GM12874 (cell line): ENCODE results near the gene COX5A.

ENCODE experiments used
- TF ChIP-seq, protein P1 (sequence below): IDR thresholded peaks from 2 replicates; pipeline ENCODE4 v1.5.1; 2011; ENCODE audit warnings: low read depth, mild to moderate bottlenecking, control low read depth, low read length, moderate library complexity; ENCODE audit not compliant: insufficient read depth

Gene COX5A

DNA sequence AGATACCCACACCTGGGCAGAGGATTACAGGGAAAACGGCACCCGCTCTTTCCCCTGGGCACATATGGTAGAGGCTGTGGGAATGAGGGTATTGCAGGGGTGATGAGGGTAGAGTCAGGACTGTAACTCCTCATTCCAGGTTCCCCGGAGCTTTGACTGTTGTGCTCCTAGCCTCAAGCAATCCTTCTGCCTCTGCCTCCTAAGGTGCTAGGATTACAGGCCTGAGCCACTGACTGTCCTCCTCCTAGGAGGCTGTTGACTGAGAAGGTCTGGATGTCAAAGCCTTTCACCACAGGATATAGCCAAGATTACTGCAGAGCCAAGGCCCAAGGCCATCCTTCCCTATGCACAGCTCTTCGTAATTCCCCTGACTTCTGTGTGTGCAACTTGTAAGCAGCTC lies 49.2 kb downstream of the COX5A start:
- TF ChIP-seq, protein P1, sequence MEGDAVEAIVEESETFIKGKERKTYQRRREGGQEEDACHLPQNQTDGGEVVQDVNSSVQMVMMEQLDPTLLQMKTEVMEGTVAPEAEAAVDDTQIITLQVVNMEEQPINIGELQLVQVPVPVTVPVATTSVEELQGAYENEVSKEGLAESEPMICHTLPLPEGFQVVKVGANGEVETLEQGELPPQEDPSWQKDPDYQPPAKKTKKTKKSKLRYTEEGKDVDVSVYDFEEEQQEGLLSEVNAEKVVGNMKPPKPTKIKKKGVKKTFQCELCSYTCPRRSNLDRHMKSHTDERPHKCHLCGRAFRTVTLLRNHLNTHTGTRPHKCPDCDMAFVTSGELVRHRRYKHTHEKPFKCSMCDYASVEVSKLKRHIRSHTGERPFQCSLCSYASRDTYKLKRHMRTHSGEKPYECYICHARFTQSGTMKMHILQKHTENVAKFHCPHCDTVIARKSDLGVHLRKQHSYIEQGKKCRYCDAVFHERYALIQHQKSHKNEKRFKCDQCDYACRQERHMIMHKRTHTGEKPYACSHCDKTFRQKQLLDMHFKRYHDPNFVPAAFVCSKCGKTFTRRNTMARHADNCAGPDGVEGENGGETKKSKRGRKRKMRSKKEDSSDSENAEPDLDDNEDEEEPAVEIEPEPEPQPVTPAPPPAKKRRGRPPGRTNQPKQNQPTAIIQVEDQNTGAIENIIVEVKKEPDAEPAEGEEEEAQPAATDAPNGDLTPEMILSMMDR = no peak

DNA sequence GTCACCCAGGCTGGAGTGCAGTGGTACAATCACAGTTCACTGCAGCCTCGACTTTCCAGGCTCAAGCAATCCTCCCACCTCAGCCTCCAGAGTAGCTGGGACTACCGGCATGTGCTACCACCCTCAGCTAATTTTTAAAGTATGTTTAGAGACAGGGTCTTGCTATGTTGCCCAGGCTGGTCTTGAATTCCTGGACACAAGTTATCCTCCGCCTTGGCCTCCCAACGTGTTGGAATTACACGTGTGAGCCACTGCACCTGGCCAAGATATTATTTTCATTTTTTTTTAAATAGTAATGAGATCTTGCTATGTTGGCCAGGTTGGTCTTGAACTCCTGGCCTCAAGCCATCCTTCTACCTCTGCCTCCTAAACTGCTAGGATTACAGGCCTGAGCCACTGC lies 52.4 kb downstream of the COX5A start:
- TF ChIP-seq, protein P1 = no peak

DNA sequence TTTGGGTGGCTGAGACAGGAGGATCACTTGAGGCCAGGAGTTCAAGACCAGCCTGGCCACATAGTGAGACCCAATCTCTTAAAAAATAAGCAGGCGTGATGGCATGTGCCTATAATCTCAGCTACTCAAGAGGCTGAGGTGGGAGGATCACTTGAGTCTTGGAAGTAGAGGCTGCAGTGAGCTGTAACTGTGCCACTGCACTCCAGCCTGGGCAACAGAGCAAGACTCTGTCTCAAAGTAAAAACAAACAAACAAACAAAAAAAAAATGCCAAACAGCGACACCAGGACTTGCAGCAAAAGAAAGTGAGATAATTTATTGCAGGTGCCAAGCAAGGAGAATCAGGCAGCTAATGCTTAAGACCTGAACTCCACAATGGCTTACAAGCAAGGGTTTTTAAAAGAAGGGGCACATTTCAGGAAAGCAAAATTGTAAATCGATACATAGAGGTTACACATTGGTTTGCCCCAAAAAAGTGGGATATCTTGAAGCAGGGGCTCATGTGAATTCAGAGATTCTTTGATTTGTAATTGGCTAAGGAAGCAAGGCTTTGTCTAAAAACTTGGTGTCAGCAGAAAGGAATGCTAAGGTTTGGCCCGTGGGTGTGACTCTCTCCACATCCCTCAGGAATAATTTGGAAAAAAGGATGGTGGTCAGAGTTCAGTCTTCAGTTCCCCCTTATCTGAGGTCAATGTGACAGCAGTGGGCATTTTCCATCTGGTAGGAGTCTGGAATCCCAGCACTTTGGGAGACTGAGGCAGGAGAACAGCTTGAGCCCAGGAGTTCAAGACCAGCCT lies 53.2 kb downstream of the COX5A start:
- TF ChIP-seq, protein P1 = no peak

DNA sequence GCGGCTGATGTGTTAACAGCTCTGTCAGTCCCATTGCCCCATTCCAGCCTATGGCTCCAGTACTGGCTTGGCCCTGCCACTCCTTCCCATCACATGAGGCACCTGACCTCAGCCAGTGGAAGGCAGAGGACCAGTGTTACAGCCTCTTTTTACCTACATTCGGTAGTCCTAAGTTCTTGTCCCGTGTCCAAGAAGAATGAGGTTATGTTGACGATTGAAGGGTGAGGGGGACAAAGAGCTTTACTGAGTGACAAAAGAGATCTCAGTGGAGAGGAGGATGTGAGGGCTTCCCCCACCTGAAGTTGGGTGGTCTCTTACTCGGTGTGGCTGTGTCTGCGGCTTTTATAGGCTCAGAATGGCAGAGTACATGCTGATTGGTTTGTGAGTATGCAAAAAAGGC lies 55.3 kb downstream of the COX5A start:
- TF ChIP-seq, protein P1 = no peak

DNA sequence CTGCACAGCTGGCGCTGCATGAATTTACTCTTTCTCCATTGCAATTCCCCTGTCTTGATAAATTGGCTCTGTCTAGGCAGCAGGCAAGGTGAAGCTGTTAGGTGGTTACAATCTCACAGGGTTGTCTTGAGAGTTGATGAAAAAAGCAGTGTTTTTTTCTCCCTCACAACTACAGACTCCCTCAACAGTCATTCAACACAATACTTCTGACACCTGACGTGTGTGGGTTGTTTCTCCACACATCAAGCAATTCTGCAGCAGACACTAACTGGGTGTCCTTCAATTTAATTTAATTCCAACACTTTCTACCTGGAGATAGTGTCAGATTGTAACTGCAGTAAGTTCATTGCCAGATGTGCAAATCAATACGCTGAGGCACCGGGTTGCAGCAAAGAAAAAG lies 59.6 kb downstream of the COX5A start:
- TF ChIP-seq, protein P1 = no peak

DNA sequence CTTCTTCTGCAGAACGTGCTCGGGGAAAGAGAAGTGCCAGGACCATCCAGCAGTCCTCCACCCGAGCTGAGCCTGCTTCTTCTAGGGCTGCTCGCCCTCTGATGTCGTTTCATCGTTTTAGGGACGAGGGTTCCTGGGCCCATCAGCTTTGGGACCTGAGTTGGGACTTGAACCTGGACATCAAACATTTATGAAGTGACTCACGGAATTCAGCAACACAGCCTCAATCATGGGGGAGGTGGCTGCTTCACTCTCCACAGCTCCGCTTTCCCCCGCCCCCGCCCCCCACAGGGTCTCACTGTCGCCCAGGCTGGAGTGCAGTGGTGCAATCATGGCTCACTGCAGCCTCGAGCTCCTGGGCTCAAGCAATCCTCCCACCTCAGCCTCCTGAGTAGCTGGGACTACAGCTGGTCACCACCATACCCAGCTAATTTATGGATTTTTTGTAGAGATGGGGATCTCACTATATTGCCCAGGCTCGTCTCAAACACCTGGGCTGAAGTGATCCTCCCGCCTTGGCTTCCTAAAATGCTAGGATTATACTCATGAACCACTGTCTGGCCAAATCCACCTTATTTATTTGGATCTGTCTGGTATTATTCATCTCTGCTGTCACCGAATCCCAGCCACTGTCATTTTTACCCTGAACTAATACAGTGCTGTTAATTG lies 64.0 kb downstream of the COX5A start:
- TF ChIP-seq, protein P1 = no peak

DNA sequence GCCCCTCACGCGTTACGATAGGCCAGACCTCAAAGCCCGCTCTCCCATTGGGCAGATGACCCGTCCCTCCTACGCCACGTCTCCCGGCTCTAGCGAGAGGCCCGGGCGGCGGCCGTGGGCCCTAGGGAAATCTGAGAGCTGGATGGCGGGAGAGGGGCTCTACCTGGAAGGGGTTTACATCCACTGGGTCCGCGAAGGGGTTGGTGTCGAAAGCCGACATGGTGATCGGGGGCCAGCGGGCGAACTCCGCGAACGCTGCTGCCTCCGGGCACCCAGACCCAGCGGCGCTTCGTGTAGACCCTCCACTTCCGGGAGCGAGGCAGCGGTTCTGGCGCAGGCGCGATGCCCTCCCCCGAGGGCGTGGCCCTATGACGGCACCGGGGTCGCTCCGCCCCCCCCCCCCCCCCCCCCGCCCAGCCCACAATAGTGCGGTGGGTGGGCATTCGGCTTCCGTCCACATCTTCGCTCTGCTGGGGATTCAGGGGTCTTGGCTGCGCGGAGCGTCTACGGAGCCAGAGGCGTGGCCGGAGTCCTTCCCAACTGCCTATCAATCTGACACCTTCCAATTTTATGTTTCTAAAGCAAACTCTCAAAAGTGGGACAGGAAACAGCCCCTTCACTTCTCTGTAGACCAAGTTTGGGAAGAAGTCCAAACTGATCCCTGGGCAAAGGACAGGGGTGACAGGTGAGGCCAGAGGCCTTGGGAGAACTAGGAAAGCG lies 64.7 kb downstream of the COX5A start, which contains the start of gene SCAMP2:
Gene SCAMP2 (minus strand): TSS at position 330 of the 720 bp plus-strand sequence. CDS start 110 bp downstream, at position 220.
- TF ChIP-seq, protein P1 = no peak
